Mesangial cell (primary cell): ENCODE results near the gene SNX20. TPM values are rescaled to one million over a fixed set of nuclear protein-coding genes. Genes with fewer than 3 reads are reported as not detected.

ENCODE experiments used
- total RNA-seq: library from RNA; depleted of rRNA; stranded (reverse); fragments of >200 nt; gene quantifications from 2 replicates; pipeline ENCODE4 v1.2.3, GENCODE V29; 2015

The SNX20 gene
- total RNA-seq: not detected in 2 replicates

GRCh38 chr16:50681021-50681885, at the start of gene SNX20:
Gene SNX20 (minus strand): TSS chr16:50681312. CDS start chr16:50677526, 3,786 bp downstream.

GRCh38 chr16:50692999-50693781, 12.1 kb upstream of the SNX20 start, which contains the start of gene NOD2:
Gene NOD2 (plus strand): TSS chr16:50693606. CDS start chr16:50699496, 5,890 bp downstream.

Other genes starting within 250 kb of the SNX20 start
- gene NKD1, start 132.9 kb downstream of the SNX20 start, total RNA-seq: under 0.01 and 0.38 TPM in 2 replicates
- gene NOD2, start 12.3 kb upstream of the SNX20 start, total RNA-seq: under 0.01 TPM in 1 of 2 replicates, not detected in the other
- gene CYLD, start 60.8 kb upstream of the SNX20 start, total RNA-seq: 8.6 and 11.2 TPM in 2 replicates